Fibroblast of skin of back (primary cell): ENCODE results near the gene CAPS.
"Not testable (repeated sequence)": the region's sequence is repeated elsewhere in the genome, so short reads cannot be mapped to it uniquely, and the experiment has no call there.

Experiments
- DNase-seq: peaks from one replicate; pipeline ENCODE4 v3.0.0-alpha.2; 2013

Gene CAPS

DNA sequence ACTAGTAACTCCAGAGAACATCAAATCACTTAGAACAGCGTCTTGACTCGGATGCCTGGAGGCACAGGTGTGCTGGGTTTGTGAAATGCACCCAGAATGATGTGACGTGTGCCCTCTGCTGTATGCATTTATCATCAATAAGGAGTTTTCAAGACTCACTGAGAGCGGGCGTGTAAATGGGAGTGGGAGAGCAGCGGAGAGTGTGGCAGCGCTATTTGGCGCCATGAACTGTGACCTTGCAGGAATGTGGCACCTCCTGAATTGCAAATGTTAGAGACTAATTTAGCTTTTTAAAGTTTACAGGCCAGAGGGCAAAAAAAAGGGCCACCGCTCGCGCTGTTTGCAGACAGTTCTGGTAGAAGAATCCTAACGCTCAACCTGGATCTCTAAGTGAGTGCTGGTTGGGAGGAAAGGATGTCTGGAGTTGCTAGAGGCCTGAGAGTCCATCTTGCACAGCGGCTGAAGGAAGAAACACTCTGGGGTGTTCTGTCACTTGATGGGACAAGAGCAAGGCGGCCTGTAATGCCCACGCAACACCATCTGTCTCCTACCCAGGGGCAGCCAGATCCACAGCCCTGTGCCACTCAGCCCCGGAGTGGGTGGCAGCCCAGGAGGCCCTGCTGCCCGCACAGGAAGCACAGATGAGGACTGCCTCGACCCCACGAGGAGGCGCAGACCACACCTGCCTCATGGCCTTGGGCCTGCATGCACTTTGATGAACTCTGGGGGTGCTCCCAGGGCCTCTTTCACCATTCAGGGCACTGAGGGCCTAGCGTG lies 44.2 kb downstream of the CAPS start:
- DNase-seq, result no peak

DNA sequence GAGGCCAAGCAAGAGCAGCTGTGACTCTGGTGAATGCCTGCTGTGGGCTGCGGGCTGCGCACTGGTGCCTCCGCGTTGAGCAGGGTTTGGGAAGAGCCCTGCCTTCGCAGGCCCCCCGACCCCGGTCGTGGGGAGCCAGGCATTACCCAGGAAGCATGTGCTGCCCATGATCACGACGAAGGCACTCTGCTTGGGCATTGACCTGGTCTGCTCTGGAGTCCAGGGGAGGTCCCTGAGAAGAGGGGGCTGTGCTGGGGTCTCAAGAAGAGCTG lies 44.7 kb downstream of the CAPS start:
- DNase-seq, result no peak

DNA sequence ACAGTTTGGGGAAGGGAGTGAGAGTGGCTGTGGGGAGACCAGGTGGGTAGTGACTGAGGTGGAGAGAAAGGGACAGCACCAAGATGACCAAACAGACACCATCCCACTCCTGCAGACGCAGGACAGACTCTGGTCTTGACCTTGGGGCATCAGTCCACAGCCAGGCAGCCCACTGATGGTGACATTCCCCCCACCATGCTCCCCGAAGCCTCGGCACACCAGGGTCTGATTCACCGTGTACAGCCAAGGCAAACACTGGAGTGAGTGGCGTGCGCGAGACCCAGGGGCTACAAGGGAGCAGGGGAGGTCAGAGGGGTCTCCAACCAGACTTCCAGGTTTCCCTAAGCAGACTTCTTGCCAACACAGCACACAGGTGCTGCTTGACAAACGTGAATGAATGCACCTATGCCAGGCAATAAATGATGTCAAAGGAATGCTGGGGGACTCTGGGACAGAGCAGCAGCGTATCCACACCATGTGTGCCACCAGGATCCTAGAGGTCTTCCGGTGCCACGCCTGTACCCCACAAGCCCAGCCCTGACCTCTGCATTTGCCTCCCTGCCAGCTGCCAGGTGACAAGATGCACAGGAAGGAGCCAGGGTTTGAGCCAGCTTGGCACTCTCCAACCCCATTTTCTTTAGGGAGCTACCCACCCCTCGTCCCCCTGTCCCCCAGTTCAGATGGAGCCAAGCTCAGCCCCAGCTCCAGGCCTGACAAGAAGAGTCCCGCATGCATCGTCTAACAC lies 45.4 kb downstream of the CAPS start:
- no peak for DNase-seq

DNA sequence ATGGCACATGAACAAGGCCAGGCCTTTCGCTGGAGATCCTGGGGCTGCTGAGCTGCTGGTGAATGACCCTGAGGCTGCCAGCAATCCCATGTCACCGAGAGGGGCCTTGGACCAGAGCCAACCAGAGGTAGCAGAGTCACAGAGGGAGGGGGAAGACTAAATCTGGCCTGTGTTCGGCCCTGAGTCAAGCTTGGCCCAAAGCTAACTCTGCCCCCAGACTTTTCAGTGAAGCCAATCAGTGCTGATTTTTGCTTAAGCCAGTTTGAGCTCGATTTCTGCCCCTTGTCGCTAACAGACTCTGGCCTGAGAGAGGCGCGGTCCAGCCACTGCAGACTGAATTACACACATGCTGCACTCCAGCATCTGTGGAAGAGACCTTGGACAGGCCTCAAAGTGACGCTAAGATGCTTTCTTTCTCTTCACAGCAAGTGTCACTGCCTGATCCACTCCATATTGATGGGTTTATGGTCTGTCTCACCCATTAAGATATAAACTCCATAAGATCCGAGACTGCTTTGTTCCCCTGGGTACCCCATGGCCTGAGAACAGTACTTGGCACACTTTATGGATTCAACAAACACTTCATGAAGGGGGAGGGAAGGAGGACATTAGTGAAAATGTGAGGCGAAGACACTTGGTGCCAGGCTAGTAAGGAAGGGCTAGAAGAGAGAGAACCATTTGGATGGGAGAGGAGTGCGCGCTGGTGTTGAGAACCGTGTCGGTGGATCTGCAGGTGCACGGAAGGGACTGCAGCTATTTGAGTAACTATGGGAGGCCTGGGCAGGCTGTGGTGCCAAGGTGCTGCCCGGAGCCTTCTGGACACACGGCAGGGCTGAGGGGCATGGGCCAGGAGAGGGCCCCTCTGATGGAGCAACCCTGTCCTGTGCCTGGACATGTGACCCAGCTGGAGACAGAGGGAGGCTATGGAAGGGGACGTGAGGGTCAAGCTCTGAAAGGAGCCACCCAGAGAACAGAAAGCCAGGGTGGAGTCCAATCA lies 46.2 kb downstream of the CAPS start:
- DNase-seq, result no peak

DNA sequence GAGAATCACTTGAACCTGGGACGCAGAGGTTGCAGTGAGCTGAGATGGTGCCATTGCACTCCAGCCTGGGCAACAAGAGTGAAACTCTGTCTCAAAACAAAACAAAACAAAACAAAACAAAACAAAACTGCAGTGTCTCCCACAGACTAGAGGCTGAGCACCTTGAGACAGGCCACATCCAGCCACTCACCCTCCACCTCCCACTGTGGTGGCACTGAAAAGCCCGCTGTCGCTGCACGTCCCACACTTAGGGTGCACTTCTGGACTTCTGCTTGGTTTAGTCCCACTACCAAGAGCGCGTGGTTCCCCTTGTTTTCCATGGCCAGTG lies 47.6 kb downstream of the CAPS start:
- not testable (repeated sequence) for DNase-seq

DNA sequence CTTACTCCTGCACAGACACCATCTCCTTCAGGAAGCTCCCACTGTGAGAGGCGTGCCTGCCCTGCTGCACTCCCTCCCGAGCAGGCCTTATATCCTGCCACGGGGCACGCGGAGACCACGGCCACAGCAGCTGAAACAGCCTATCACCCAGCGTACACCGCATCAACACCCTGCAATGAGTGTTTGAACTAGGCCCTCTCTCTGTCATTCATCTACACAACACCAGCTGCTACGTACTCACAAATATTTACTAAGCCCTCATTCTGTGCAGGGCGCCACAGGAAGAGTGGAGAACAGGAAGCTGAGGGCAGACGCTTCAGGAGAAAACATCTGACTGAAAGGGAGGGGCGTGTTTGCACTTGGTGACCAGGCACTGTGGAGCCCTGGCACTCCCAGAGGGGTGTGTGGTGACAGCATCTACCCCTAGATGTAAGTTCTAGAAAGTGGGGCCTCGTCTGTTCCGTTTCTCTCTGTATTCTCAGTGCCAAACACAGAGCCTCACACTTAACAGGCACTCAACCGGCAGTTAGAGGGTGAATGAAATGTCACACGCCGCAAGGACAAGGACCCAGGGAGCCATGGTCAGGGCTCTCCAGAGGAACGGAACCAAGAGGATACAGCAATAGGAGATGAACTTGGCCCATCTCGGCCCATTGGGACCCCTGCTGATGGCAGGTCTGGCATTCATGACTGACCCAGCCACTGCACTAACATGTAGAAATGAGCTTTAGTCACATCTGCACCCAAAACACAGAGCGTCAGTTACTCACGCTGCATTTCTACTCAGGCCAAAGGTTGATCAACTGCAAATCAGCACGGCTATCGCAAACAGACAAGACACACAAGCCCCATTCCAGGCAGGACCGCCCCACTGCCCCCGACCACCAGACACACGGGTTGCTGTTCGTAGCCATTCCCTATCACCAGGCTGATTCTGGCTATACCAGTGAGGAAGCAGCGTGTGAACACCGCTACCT lies 48.2 kb downstream of the CAPS start:
- peak; percentile 75 for DNase-seq

DNA sequence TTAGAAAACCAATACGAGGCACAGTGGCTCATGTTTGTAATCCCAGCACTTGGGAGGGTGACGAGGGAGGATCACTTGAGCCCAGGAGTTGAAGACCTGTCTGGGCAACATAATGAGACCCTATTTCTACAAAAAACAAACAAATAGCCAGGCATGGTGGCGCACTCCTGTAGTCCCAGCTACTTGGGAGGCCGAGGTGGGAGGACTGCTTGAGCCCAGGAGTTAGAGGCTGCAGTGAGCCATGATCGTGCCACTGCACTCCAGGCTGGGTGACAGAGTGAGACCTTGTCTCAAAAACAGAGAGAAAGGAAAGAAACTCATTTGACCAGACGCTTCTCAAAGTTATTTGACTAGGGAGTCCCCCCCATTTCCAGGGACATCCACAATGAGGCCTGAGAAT lies 49.2 kb downstream of the CAPS start:
- not testable (repeated sequence) for DNase-seq

DNA sequence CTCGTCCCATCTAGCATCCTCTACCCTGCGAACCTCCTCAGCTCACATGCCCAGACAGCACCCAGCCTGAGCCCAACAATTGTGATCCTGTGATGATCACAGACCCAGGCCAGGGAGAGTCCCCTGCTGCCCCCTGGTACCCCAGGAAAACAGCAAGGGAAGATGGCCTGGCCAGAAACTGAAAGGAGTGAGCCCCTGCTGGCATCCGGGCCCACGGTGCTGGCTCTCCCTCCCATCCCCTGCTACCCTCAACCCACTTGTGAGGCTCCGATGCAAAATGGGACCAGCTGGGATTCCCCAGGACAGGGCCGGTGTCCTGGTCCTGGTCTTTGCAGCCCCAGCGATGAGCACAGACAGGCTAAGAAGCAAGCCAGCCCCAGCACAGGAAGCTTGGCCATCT lies 49.8 kb downstream of the CAPS start:
- no peak for DNase-seq

DNA sequence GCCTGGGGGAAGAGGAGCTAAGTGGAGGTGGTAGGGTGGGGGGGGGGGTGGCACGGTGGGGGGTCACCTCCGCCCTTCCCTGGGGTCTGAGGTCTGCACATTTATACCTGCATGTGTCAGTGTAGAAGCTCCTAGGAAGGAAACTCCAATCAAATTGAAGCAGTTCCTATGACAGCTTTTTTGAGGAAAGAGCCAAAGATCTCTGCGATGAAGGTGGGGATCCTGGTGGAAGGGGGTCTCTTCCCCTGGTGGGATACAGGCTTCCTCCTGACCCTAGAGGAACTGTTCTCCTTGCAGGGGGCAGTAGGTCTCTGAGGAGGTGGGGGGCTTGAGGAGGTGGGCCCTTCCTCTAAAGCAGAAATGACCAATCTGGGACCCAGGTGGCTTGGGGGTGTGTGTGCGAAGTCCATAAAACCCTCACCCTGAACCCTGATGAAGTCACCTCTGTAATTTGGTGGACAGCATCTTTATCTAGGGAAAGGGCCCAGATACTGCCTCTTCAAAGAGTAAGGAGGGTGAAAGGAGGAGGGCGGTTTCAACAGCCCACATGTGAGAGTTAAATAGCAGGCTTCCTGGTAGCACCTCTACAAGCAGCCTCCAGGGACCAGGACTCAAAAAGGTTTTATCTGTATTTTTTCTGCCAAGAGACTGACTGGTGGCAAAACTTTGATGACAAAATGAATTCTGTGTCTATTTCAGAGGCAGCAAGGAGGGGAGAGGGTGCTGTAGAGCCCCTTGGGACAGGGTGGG lies 50.9 kb downstream of the CAPS start:
- no peak for DNase-seq
